HG03159 (cell line): ENCODE measurements around the gene ABCG5.

Source experiments
- ATAC-seq: cut with Tn5 transposase; IDR thresholded peaks from one replicate; pipeline ENCODE4 v1.9.1; 2021; ENCODE audit warnings: mild to moderate bottlenecking, moderate library complexity; ENCODE audit not compliant: unreplicated experiment

The ABCG5 gene

GRCh38 chr2:43810888-43811287 lies 27.8 kb downstream of the ABCG5 start:
- ATAC-seq: no peak

DNA sequence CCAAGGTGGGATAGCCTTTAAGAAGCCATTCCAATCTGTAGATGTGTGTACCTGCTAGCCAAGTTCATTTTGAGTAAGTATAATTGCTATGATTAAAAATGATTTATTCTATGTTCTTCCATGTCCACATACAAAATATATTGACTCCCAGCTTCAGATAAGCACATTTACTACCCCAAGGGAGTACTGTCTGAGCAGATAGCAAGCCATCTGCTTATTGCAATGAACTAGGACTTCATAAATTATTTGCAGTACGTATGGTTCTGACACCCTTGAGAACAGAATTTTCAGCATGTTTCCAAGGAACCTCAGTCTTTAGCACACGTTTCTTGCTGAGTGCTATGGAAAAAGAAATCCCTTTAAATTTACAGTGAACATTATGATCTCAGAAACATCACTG lies 28.2 kb downstream of the ABCG5 start:
- no peak for ATAC-seq

DNA sequence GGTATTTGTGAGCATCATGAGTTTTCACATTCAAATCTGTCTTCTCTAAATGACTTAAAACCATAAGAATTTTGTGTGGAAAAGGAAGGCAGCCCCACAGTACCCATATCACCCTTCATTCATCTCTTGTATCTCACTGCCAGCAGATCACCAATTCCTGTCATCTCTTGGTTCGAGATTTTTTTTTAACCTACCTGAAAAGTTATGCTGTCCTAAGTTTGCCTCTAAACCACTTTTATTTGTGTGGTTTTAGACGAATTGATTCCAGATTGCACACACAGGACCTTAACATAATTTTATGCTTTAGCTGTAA lies 32.0 kb downstream of the ABCG5 start:
- no peak for ATAC-seq

GRCh38 chr2:43803113-43803512 lies 35.5 kb downstream of the ABCG5 start:
- ATAC-seq: no peak

- ATAC-seq: no peak
These were observed 36.5 kb downstream of the ABCG5 start for GRCh38 chr2:43802135-43802534.

GRCh38 chr2:43800894-43801293 lies 37.7 kb downstream of the ABCG5 start:
- no peak for ATAC-seq

- no peak for ATAC-seq
These were observed 40.3 kb downstream of the ABCG5 start for GRCh38 chr2:43798300-43798699.

- no peak for ATAC-seq
These were observed 42.4 kb downstream of the ABCG5 start for GRCh38 chr2:43796206-43796605.

DNA sequence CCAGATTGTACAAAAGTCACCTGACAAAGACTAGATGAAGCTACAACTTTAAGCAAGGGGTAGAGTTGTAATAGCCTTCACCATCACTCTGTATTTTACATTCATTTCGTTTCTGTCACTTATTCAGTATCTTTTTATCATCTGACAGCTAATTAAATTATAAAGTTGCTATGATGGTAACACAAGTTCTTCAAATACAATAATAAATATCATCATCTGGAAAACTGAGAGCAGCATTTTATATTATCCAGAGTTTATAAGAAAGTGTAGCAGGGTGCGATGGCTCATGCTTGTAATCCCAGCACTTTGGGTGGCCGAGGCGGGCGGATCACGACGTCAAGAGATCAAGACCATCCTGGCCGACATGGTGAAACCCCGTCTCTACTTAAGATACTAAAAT lies 43.7 kb downstream of the ABCG5 start:
- no peak for ATAC-seq

DNA sequence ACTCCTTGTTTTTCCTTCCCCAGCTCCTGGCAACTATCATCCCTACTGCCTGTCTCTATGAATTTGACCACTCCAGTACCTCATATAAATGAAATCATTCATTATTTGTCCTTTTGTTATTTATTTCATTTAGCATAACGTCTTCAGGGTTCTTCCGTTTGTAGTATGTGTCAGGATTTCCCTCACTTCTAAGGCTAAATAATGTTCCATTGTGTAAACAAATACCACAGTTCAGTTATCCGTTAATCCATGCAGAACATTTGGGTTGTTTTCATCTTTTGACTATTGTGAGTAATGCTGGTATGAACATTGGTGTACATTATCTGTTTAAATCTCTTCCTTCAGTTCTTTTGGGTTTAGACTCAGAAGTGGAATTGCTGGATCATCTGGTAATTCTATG lies 46.0 kb downstream of the ABCG5 start:
- no peak for ATAC-seq

- no peak for ATAC-seq
These were observed 47.4 kb downstream of the ABCG5 start for GRCh38 chr2:43791035-43791765.

DNA sequence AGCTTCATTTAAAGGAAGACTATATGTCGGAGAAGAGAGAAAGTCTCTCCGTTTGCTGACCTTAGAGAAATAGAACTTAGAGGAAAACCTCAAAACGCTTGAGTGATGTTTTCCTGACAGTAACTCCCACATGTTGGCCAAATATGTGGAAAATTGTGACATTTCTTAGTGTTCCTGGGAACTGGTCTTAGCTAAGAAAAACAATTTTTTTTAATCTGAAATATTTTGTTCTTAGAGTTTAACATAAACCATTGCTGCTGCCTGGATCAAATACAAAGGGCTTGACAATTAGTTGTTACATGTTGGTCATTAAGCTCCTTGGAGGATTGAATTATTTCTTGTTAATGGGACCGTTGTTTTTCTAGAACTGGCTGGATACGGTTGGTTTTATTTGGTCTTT lies 48.5 kb downstream of the ABCG5 start:
- no peak for ATAC-seq

- ATAC-seq: no peak
These were observed 50.0 kb downstream of the ABCG5 start for GRCh38 chr2:43788646-43789045.

DNA sequence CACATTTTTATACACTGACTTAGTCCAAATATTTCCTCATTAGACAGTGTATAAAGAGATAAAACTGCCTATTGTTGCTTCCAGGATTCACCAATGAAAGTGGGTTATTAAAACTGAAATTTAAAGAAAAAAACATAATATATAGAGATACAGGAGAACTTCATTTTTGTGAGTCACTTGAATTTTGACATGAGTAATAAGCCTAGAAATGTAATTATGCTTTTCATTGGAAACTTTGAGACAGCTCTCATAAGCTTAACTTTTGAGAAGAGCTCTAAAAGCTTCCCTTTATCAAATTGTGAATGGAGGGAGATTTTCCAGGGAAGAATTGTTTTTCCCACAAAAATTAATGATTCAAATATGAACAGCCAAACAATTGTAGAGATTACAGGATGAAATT lies 50.7 kb downstream of the ABCG5 start:
- ATAC-seq: no peak

- no peak for ATAC-seq
These were observed 60.4 kb downstream of the ABCG5 start for GRCh38 chr2:43778233-43778632.

DNA sequence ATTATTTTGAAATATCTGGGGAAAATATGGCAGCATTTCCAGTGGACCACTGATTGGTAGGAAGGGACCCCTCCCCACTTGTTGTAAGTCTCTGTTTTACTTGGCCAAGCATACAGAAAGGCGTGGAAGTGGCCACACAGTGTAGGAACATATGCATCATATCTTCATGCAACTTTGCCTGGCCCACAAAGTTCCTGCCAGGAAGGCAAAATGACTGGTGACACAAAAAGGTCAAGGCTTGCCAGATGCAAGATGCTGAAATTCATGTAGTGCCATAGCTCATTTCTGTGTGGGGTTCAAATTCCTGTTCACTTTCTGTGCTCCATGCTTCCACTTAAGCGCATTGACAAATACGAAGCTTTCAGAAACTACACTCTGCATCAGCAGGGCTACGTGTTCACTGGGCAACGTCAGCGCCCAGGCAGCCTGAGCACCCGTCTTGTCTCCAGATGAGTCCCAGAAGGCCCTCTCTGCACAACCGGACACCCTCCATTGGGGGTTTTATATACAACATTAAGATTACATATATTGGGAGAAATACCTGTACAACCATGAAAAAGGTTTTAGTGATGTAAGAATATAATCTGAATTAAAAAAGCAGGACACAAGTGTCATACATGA lies 61.2 kb downstream of the ABCG5 start:
- ATAC-seq: no peak

DNA sequence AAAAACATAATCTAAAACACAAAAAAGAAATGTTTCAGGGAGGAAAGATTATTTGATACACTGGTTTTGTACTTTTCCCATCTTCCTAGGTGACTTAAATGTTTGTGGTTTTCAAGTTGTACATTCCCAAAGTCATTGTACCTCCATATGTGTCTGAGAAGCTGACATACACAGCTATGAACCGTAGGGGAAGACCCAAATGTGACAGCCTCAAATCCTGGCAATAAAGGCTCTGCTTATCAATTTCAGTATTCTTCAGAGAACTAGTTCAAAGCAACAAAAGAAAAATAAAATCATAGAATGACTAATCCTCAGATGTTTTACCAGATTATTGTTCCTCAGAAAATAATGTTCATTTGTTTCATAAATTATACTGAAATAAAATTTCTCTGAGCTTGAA lies 62.3 kb downstream of the ABCG5 start:
- ATAC-seq: no peak

- ATAC-seq: no peak
These were observed 64.0 kb downstream of the ABCG5 start for GRCh38 chr2:43774617-43775016.

GRCh38 chr2:43773876-43774613 lies 64.6 kb downstream of the ABCG5 start, which contains the start of gene DYNC2LI1:
Gene DYNC2LI1, plus strand, starts transcription at chr2:43774039. Its CDS starts 100 bp downstream, at chr2:43774139.
- peak; percentile 99 for ATAC-seq

DNA sequence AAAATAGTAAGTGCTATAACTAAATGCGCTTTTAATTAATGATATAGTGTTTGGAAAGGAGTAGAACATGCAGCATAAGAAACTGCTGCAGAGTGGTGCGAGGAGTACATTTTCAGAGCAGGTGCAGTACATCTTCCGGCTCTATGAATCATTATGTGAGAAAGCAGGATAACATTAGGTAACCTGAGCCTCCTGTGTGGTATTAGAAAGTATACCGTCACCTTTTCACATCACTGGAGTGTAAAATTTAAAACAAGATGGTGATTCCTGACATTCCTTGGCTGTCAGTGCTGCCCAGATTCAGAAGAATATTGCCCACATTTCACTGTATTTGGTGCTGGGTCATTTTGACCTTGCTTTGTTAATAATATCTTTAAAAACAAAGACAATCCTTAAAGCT lies 72.6 kb downstream of the ABCG5 start:
- ATAC-seq: no peak

GRCh38 chr2:43764086-43764705 lies 74.4 kb downstream of the ABCG5 start:
- ATAC-seq: no peak

GRCh38 chr2:43763091-43763490 lies 75.5 kb downstream of the ABCG5 start:
- no peak for ATAC-seq
